ENCODE data around the gene SACS.
A peak's percentile ranks its signal among the peaks of the same experiment; 100 is the strongest.

SACS gene

GRCh38 chr13:23377983-23378632 lies 55.4 kb downstream of the SACS start:
- peaks cover 5 to 18% of the 10 kb centered on the region in 2 donors for H3K4me1 ChIP-seq (ENCODE audit: control insufficient read depth in 1 of 2, insufficient read depth in 2 of 2, low read length in 2 of 2)

GRCh38 chr13:23377579-23377978 lies 55.9 kb downstream of the SACS start:
- peaks cover 5 to 18% of the 10 kb centered on the region in 2 donors for H3K4me1 ChIP-seq (ENCODE audit: control insufficient read depth in 1 of 2, insufficient read depth in 2 of 2, low read length in 2 of 2)
- no peaks in the 10 kb centered on the region for H3K36me3 ChIP-seq (ENCODE audit: control insufficient read depth in 1 of 2, insufficient read depth in 2 of 2, low read length in 2 of 2)
- H3K9me3 ChIP-seq (ENCODE audit: control insufficient read depth in 1 of 2, low read length in 2 of 2) = no peaks in the 10 kb centered on the region
- H3K27me3 ChIP-seq (ENCODE audit: low read depth, low read length) = no peaks in the 10 kb centered on the region
- peak overlapping the region in 1 of 2 donors; percentile 20 for H3K4me3 ChIP-seq (ENCODE audit: low read depth in 1 of 2, low read length in 2 of 2)
- H3K27ac ChIP-seq (ENCODE audit: low read length) = peak overlapping the region; percentile 53

More at GRCh38 chr13:23377983-23378632, 55.4 kb downstream of the SACS start:
- Histone ChIP-seq H3K4me3 (ENCODE audit: low read depth in 1 of 2, low read length in 2 of 2) (peak overlapping the region in 1 of 2 donors; percentile 20), H3K27ac (ENCODE audit: low read length) (peak overlapping the region; percentile 53), H3K36me3 (ENCODE audit: control insufficient read depth in 1 of 2, insufficient read depth in 2 of 2, low read length in 2 of 2) (no peaks in the 10 kb centered on the region), H3K9me3 (ENCODE audit: control insufficient read depth in 1 of 2, low read length in 2 of 2) (no peaks in the 10 kb centered on the region), H3K27me3 (ENCODE audit: low read depth, low read length) (no peaks in the 10 kb centered on the region)

- peaks cover 5 to 18% of the 10 kb centered on the region in 2 donors for H3K4me1 ChIP-seq (ENCODE audit: control insufficient read depth in 1 of 2, insufficient read depth in 2 of 2, low read length in 2 of 2)
- H3K4me3 ChIP-seq (ENCODE audit: low read depth in 1 of 2, low read length in 2 of 2) = peak overlapping the region; percentile 47 to 80
- peaks cover 6 to 10% of the 10 kb centered on the region in 2 donors for H3K36me3 ChIP-seq (ENCODE audit: control insufficient read depth in 1 of 2, insufficient read depth in 2 of 2, low read length in 2 of 2)
- no peaks in the 10 kb centered on the region for H3K9me3 ChIP-seq (ENCODE audit: control insufficient read depth in 1 of 2, low read length in 2 of 2)
- no peaks in the 10 kb centered on the region for H3K27me3 ChIP-seq (ENCODE audit: low read depth, low read length)
- peak overlapping the region; percentile 46 for H3K27ac ChIP-seq (ENCODE audit: low read length)
Measured at GRCh38 chr13:23375001-23375971, 58.2 kb downstream of the SACS start.

GRCh38 chr13:23372264-23372906 lies 61.1 kb downstream of the SACS start:
- H3K4me1 ChIP-seq (ENCODE audit: control insufficient read depth in 1 of 2, insufficient read depth in 2 of 2, low read length in 2 of 2) = peaks cover 0 to 5% of the 10 kb centered on the region in 2 donors
- no peaks in the 10 kb centered on the region for H3K9me3 ChIP-seq (ENCODE audit: control insufficient read depth in 1 of 2, low read length in 2 of 2)
- no peaks in the 10 kb centered on the region for H3K27me3 ChIP-seq (ENCODE audit: low read depth, low read length)
- no peak overlapping the region for H3K27ac ChIP-seq (ENCODE audit: low read length)
- H3K36me3 ChIP-seq (ENCODE audit: control insufficient read depth in 1 of 2, insufficient read depth in 2 of 2, low read length in 2 of 2) = peaks cover 24 to 25% of the 10 kb centered on the region in 2 donors
- no peak overlapping the region for H3K4me3 ChIP-seq (ENCODE audit: low read depth in 1 of 2, low read length in 2 of 2)

- Histone ChIP-seq H3K9me3 (ENCODE audit: control insufficient read depth in 1 of 2, low read length in 2 of 2) (no peaks in the 10 kb centered on the region), H3K4me3 (ENCODE audit: low read depth in 1 of 2, low read length in 2 of 2) (no peak overlapping the region), H3K36me3 (ENCODE audit: control insufficient read depth in 1 of 2, insufficient read depth in 2 of 2, low read length in 2 of 2) (peaks cover 40 to 53% of the 10 kb centered on the region in 2 donors), H3K27me3 (ENCODE audit: low read depth, low read length) (no peaks in the 10 kb centered on the region), H3K27ac (ENCODE audit: low read length) (no peak overlapping the region), H3K4me1 (ENCODE audit: control insufficient read depth in 1 of 2, insufficient read depth in 2 of 2, low read length in 2 of 2) (no peaks in the 10 kb centered on the region)
Measured at GRCh38 chr13:23367907-23368306, 65.6 kb downstream of the SACS start.

GRCh38 chr13:23365652-23366051 lies 67.8 kb downstream of the SACS start:
- Histone ChIP-seq H3K9me3 (ENCODE audit: control insufficient read depth in 1 of 2, low read length in 2 of 2) (no peaks in the 10 kb centered on the region), H3K27ac (ENCODE audit: low read length) (no peak overlapping the region), H3K27me3 (ENCODE audit: low read depth, low read length) (no peaks in the 10 kb centered on the region), H3K36me3 (ENCODE audit: control insufficient read depth in 1 of 2, insufficient read depth in 2 of 2, low read length in 2 of 2) (peaks cover 34 to 61% of the 10 kb centered on the region in 2 donors), H3K4me1 (ENCODE audit: control insufficient read depth in 1 of 2, insufficient read depth in 2 of 2, low read length in 2 of 2) (no peaks in the 10 kb centered on the region), H3K4me3 (ENCODE audit: low read depth in 1 of 2, low read length in 2 of 2) (no peak overlapping the region)

- Histone ChIP-seq H3K36me3 (ENCODE audit: control insufficient read depth in 1 of 2, insufficient read depth in 2 of 2, low read length in 2 of 2) (peaks cover 28 to 54% of the 10 kb centered on the region in 2 donors), H3K27ac (ENCODE audit: low read length) (no peak overlapping the region), H3K27me3 (ENCODE audit: low read depth, low read length) (no peaks in the 10 kb centered on the region), H3K9me3 (ENCODE audit: control insufficient read depth in 1 of 2, low read length in 2 of 2) (no peaks in the 10 kb centered on the region), H3K4me1 (ENCODE audit: control insufficient read depth in 1 of 2, insufficient read depth in 2 of 2, low read length in 2 of 2) (no peaks in the 10 kb centered on the region), H3K4me3 (ENCODE audit: low read depth in 1 of 2, low read length in 2 of 2) (no peak overlapping the region)
Measured at GRCh38 chr13:23359882-23360281, 73.6 kb downstream of the SACS start.

- H3K36me3 ChIP-seq (ENCODE audit: control insufficient read depth in 1 of 2, insufficient read depth in 2 of 2, low read length in 2 of 2) = peaks cover 19 to 48% of the 10 kb centered on the region in 2 donors
Measured at GRCh38 chr13:23357349-23357748, 76.2 kb downstream of the SACS start.

GRCh38 chr13:23356368-23356767 lies 77.1 kb downstream of the SACS start:
- peaks cover 19 to 44% of the 10 kb centered on the region in 2 donors for H3K36me3 ChIP-seq (ENCODE audit: control insufficient read depth in 1 of 2, insufficient read depth in 2 of 2, low read length in 2 of 2)
- H3K27ac ChIP-seq (ENCODE audit: low read length) = no peak overlapping the region
- no peaks in the 10 kb centered on the region for H3K9me3 ChIP-seq (ENCODE audit: control insufficient read depth in 1 of 2, low read length in 2 of 2)
- no peaks in the 10 kb centered on the region for H3K27me3 ChIP-seq (ENCODE audit: low read depth, low read length)
- H3K4me1 ChIP-seq (ENCODE audit: control insufficient read depth in 1 of 2, insufficient read depth in 2 of 2, low read length in 2 of 2) = no peaks in the 10 kb centered on the region
- no peak overlapping the region for H3K4me3 ChIP-seq (ENCODE audit: low read depth in 1 of 2, low read length in 2 of 2)

More at GRCh38 chr13:23357349-23357748, 76.2 kb downstream of the SACS start:
- Histone ChIP-seq H3K4me3 (ENCODE audit: low read depth in 1 of 2, low read length in 2 of 2) (no peak overlapping the region), H3K4me1 (ENCODE audit: control insufficient read depth in 1 of 2, insufficient read depth in 2 of 2, low read length in 2 of 2) (no peaks in the 10 kb centered on the region), H3K9me3 (ENCODE audit: control insufficient read depth in 1 of 2, low read length in 2 of 2) (no peaks in the 10 kb centered on the region), H3K27ac (ENCODE audit: low read length) (no peak overlapping the region), H3K27me3 (ENCODE audit: low read depth, low read length) (no peaks in the 10 kb centered on the region)

- Histone ChIP-seq H3K4me3 (ENCODE audit: low read depth in 1 of 2, low read length in 2 of 2) (no peak overlapping the region), H3K36me3 (ENCODE audit: control insufficient read depth in 1 of 2, insufficient read depth in 2 of 2, low read length in 2 of 2) (peaks cover 16 to 51% of the 10 kb centered on the region in 2 donors), H3K4me1 (ENCODE audit: control insufficient read depth in 1 of 2, insufficient read depth in 2 of 2, low read length in 2 of 2) (no peaks in the 10 kb centered on the region), H3K27me3 (ENCODE audit: low read depth, low read length) (no peaks in the 10 kb centered on the region), H3K27ac (ENCODE audit: low read length) (no peak overlapping the region), H3K9me3 (ENCODE audit: control insufficient read depth in 1 of 2, low read length in 2 of 2) (no peaks in the 10 kb centered on the region)
Measured at GRCh38 chr13:23354520-23354919, 79.0 kb downstream of the SACS start.

GRCh38 chr13:23352161-23352560 lies 81.3 kb downstream of the SACS start:
- no peaks in the 10 kb centered on the region for H3K9me3 ChIP-seq (ENCODE audit: control insufficient read depth in 1 of 2, low read length in 2 of 2)
- no peaks in the 10 kb centered on the region for H3K27me3 ChIP-seq (ENCODE audit: low read depth, low read length)
- peaks cover 16 to 53% of the 10 kb centered on the region in 2 donors for H3K36me3 ChIP-seq (ENCODE audit: control insufficient read depth in 1 of 2, insufficient read depth in 2 of 2, low read length in 2 of 2)
- H3K4me3 ChIP-seq (ENCODE audit: low read depth in 1 of 2, low read length in 2 of 2) = no peak overlapping the region
- no peak overlapping the region for H3K27ac ChIP-seq (ENCODE audit: low read length)
- H3K4me1 ChIP-seq (ENCODE audit: control insufficient read depth in 1 of 2, insufficient read depth in 2 of 2, low read length in 2 of 2) = peaks cover 0 to 7% of the 10 kb centered on the region in 2 donors
